Ovary (tissue), 10 donors: Measurements from ENCODE around the gene NAALAD2. TPM values are rescaled to one million over a fixed set of nuclear protein-coding genes. Genes with fewer than 3 reads are reported as not detected.
"Not testable (repeated sequence)": the region's sequence is repeated elsewhere in the genome, so short reads cannot be mapped to it uniquely, and the experiment has no call there.

Source experiments
- DNase-seq, 5 donors: peaks; one replicate each; pipeline ENCODE4 v3.0.0-alpha.2; 2019 to 2020
- H3K27ac ChIP-seq, 2 donors: fragments of 200-600 bp; one replicate each; pipeline versions ENCODE4 v1.5.1 to v1.8.0; 2019 to 2022
- H3K27me3 ChIP-seq: fragments of 200-600 bp; one replicate; pipeline ENCODE4 v1.8.0; 2022
- H3K36me3 ChIP-seq: fragments of 200-600 bp; sonication (generic); one replicate; pipeline ENCODE4 v1.5.1; 2019
- H3K4me1 ChIP-seq: one replicate; pipeline ENCODE4 v1.8.1; 2013; ENCODE audit warnings: mild to moderate bottlenecking, moderate library complexity; ENCODE audit not compliant: insufficient read depth
- H3K4me3 ChIP-seq: fragments of 200-600 bp; sonication (generic); one replicate; pipeline ENCODE4 v1.5.1; 2017
- H3K9me3 ChIP-seq, 2 donors: fragments of 200-600 bp in 1 of 2; sonication (generic) in 1 of 2; one replicate each; pipeline versions ENCODE4 v1.5.1 to v1.8.1; 2013 to 2019; ENCODE audit warnings: mild to moderate bottlenecking in 1 of 2, moderate library complexity in 1 of 2
- CTCF ChIP-seq, 3 donors: fragments of 450-650 bp in 2 of 3; fragments of 200-600 bp in 1 of 3; IDR thresholded peaks; one replicate each; pipeline versions ENCODE4 v1.5.1 to v1.8.0; 2016 to 2022; ENCODE audit warnings: antibody characterized with exemption in 3 of 3, mild to moderate bottlenecking in 1 of 3
- EP300 ChIP-seq: sonication (generic); formaldehyde crosslinking; IDR thresholded peaks from one replicate; pipeline ENCODE4 v1.6.1; 2017; ENCODE audit warnings: antibody characterized with exemption
- POLR2A ChIP-seq: fragments of 450-650 bp; IDR thresholded peaks from one replicate; pipeline ENCODE4 v1.6.1; 2017; ENCODE audit warnings: antibody characterized with exemption, mild to moderate bottlenecking, moderate library complexity
- WGBS, 3 donors: extraction: QIAGEN DNeasy Blood & Tissue Kit in 1 of 3; methylation state at CpG; one replicate each; pipeline versions ENCODE4 v1.1.5 to v1.1.7; 2013 to 2017; 5-methylcytosine and 5-hydroxymethylcytosine counted together
- intact Hi-C, 4 donors: fragments of 100-400 bp; cut with DNase I; formaldehyde crosslinking; loops; one replicate each; pipeline versions ENCODE4 v1.11.0 to v1.15.1; 2022 to 2023
- long read RNA-seq, 3 donors: library from polyadenylated mRNA in 2 of 3; unstranded in 2 of 3; transcript quantifications; one replicate each; pipeline ENCODE4 v2.0.0 and lab custom pipeline, GENCODE V29; 2021 to 2026
- polyA plus RNA-seq, 2 donors: library from polyadenylated mRNA; stranded (reverse); fragments of 200-250 nt in 1 of 2; fragments of 350-450 nt in 1 of 2; fragmentation: Illumina TruSeq in 1 of 2; extraction: RNeasy Lipid Tissue Mini Kit (QIAGEN cat#74804) in 1 of 2; gene quantifications; one replicate each; pipeline ENCODE4 v1.2.3, GENCODE V29; 2013 to 2014
- total RNA-seq, 7 donors: library from RNA; depleted of rRNA in 2 of 7; stranded (reverse); fragments of >200 nt in 2 of 7; fragmentation: NEBNext Ultra II Directional in 3 of 7; extraction: Animal tissue kit (Norgen Biotek cat#: 25700) in 3 of 7; gene quantifications; one replicate each; pipeline versions ENCODE4 v1.1.0 to v1.2.4, GENCODE V29; 2016 to 2023
- donor health status: DM: no; HTN: no; CAD: no; lungs with moderate emphysema.
- donor health status: DM: no; HTN: no; CAD: no.
- donor health status: Bipolar disorder and iron deficiency.
- donor health status: DM: yes; HTN: yes; CAD: no.
- donor health status: DM: no; HTN: no; CAD: no.
- donor health status: DM: yes; HTN: yes; CAD: no.

NAALAD2 gene
- total RNA-seq (10 to 100 TPM in 1 of 7 donors, 1 to 10 TPM in 6; 4.3 to 17.5 (median 4.6) TPM), polyA plus RNA-seq (10 to 100 TPM in 1 of 2 donors, 1 to 10 TPM in 1; 3.2 to 12.2 TPM)
- long read RNA-seq, donor 1, partial matches to known transcripts: 4 of 7 reads
- long read RNA-seq, donor 1, other reads (novel, unspliced or antisense): 2 of 7 reads
- long read RNA-seq, donor 2, partial matches to known transcripts: 0 of 1 reads
- long read RNA-seq, donor 2, other reads (novel, unspliced or antisense): 0 of 1 reads
- long read RNA-seq, donor 3, partial matches to known transcripts: 1 of 5 reads
- long read RNA-seq, donor 3, other reads (novel, unspliced or antisense): 2 of 5 reads

DNA sequence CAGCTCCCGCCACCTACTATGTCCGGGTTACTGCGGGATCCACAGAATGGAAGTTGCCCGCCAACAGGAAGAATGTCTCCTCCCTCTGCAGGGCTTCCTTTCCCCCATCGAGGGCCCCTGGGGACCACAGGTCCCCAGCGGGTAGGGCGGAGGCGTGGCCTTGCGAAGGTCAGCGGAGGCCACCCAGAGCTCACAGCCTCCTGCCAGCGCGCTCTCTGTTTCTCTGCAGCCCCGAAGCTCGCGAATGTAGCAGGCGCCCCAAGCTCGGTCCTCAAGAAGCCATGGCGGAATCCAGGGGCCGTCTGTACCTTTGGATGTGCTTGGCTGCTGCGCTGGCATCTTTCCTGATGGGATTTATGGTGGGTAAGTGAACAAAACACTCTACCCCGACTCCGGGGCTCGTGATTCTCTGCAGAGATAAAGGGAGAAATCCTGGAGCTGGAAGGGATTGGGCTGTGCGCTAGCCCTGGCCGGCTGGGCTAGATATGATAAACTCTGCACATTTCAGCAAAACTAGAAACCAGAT is at the start of gene NAALAD2:
Gene NAALAD2, plus strand, starts transcription at position 186 of the 526 bp plus-strand sequence. Its CDS starts 96 bp downstream, at position 282.
- intact Hi-C loops: no loop called here
- TF ChIP-seq POLR2A (no peak), EP300 (no peak)
- peak; percentile 45 to 74 (median 49) for DNase-seq
- Histone ChIP-seq H3K27ac (no peak within 1 kb of the TSS), H3K27me3 (no peaks in the 10 kb centered on the region), H3K4me1 (no peaks in the 10 kb centered on the region), H3K36me3 (no peaks in the 10 kb centered on the region), H3K9me3 (no peaks in the 10 kb centered on the region), H3K4me3 (peak within 1 kb of the TSS; percentile 52)
- 0 to 1% (median 1%) methylated on average over 25 of the region's 25 CpGs for WGBS, 3 donors

DNA sequence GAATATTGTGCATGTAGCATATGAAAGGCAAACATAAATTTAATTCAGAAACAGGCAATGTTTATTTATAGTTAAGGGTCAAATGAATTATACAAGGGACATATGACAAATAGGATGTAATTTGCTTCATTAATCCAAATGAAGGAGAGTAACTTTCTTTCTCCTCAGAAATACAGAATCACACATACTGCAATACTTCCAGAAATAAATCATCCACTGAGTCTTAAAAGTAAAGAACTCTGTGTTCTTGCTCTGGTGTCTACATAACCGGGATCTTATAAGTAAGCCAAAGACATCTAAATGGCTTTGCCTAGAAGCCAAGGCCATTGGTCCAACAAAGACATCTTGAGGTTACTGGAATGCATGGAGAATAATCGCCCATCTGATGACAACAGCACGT is 48.8 kb upstream of the NAALAD2 start, which contains the start of gene UBTFL1:
Gene UBTFL1, plus strand, starts transcription at position 301 of the 400 bp plus-strand sequence. Its CDS starts 0 bp downstream, at position 301.
- H3K9me3 ChIP-seq, H3K36me3 ChIP-seq, H3K27me3 ChIP-seq, DNase-seq, H3K27ac ChIP-seq, H3K4me1 ChIP-seq, intact Hi-C loops, H3K4me3 ChIP-seq: not testable (repeated sequence)
- 69 to 92% (median 76%) methylated on average over 2 to 3 of the region's 3 CpGs for WGBS, 3 donors

- H3K4me3 ChIP-seq, H3K9me3 ChIP-seq, H3K4me1 ChIP-seq, H3K27ac ChIP-seq, DNase-seq, H3K36me3 ChIP-seq, intact Hi-C loops, H3K27me3 ChIP-seq: not testable (repeated sequence)
- 53 to 64% (median 55%) methylated on average over 2 of the region's 2 CpGs for WGBS, 3 donors
Measured at GRCh38 chr11:90088731-90089130, 45.7 kb upstream of the NAALAD2 start.

- H3K9me3 ChIP-seq, H3K4me1 ChIP-seq: not testable (repeated sequence)
Measured at GRCh38 chr11:90095230-90095924, 39.1 kb upstream of the NAALAD2 start.

DNA sequence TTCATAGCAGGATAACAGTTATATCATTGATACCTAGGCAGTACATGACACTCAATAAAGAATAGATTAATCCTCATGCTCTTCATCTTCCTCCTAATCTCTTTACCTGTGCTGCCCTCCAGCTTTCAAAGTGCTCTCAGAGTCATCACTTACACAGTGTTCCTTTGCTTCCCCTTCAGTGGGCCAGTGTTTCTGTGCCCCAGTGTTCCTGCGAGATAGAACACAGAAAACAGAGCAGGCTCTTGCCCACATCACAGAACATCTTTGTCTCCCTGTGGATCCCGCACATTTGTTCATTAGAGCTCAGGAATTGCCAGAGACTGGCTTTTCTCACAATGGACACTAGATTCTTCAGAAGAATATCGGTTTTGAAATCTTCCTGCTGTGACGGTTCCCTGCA is 36.2 kb upstream of the NAALAD2 start:
- H3K9me3 ChIP-seq, DNase-seq, H3K36me3 ChIP-seq, intact Hi-C loops, H3K27ac ChIP-seq, H3K4me3 ChIP-seq, H3K27me3 ChIP-seq, H3K4me1 ChIP-seq: not testable (repeated sequence)
- WGBS, 3 donors: 71 to 79% (median 75%) methylated on average over 4 of the region's 4 CpGs

More at GRCh38 chr11:90095230-90095924, 39.1 kb upstream of the NAALAD2 start:
- WGBS, 3 donors: 88 to 96% (median 88%) methylated on average over 24 to 26 of the region's 28 CpGs
- intact Hi-C loops, H3K27ac ChIP-seq, DNase-seq, H3K27me3 ChIP-seq, H3K36me3 ChIP-seq, H3K4me3 ChIP-seq: not testable (repeated sequence)

DNA sequence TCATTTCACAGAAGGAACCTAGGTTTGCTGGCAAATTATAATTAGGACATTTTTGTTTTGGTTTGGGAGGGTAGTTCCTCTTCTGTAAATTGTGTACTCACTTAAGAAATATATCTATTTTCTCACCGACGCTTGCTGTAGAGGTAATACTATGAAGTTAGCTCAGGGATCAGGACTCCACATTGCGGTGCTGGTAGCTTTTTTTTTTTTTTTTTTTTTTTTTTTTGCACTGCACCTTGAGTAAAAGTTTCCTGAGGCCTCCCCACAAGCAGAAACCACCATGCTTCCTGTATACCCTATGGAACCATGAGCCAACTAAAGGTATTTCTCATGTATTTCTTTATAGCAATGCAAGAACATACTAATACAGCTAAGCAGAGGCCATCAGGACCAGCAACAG is 34.0 kb upstream of the NAALAD2 start:
- DNase-seq: no peak
- Histone ChIP-seq H3K27me3 (no peaks in the 10 kb centered on the region), H3K4me1 (no peaks in the 10 kb centered on the region), H3K27ac (no peak overlapping the region), H3K36me3 (no peaks in the 10 kb centered on the region), H3K9me3 (no peaks in the 10 kb centered on the region), H3K4me3 (no peak overlapping the region)
- intact Hi-C loops: no loop called here
- WGBS, 3 donors: 91 to 98% (median 96%) methylated on average over 3 of the region's 3 CpGs
- TF ChIP-seq CTCF (IDR thresholded peaks at IDR 0.05) (no peak), POLR2A (no peak), EP300 (no peak)

- Histone ChIP-seq H3K27ac (no peak overlapping the region), H3K4me1 (no peaks in the 10 kb centered on the region), H3K9me3 (no peaks in the 10 kb centered on the region), H3K36me3 (no peaks in the 10 kb centered on the region), H3K27me3 (no peaks in the 10 kb centered on the region), H3K4me3 (no peak overlapping the region)
- no peak for DNase-seq
- 2 to 6% (median 5%) methylated on average over 2 of the region's 2 CpGs for WGBS, 3 donors
- intact Hi-C loops: no loop called here
- no peak for TF ChIP-seq POLR2A
- no peak for TF ChIP-seq EP300
- TF ChIP-seq CTCF (IDR thresholded peaks at IDR 0.05): no peak
Measured at GRCh38 chr11:90113541-90113940, 20.9 kb upstream of the NAALAD2 start.
